PFSK-1 (cell line): ENCODE results near the gene SERPINB8.

Experiments
- FOXP2 ChIP-seq: optimal IDR thresholded peaks from 2 replicates; pipeline ENCODE3; 2011; ENCODE audit warnings: borderline replicate concordance, control low read depth, inconsistent platforms; ENCODE audit not compliant: insufficient read depth; ENCODE audit errors: extremely low read length, extremely low read depth
- POLR2AphosphoS5 ChIP-seq: IDR thresholded peaks from 2 replicates; pipeline ENCODE4 v1.6.1; 2012; ENCODE audit warnings: low read depth, mild to moderate bottlenecking, control low read depth, low read length, moderate library complexity
- REST ChIP-seq, 2 experiments: IDR thresholded peaks; 2 replicates each; pipeline versions ENCODE4 v1.6.1 to v1.8.0; 2011 to 2012; ENCODE audit warnings: low read depth in 2 of 2, low read length in 2 of 2, control low read depth in 1 of 2, inconsistent platforms in 1 of 2, mild to moderate bottlenecking in 1 of 2, moderate library complexity in 1 of 2; ENCODE audit not compliant: insufficient read depth in 1 of 2
- TAF1 ChIP-seq: IDR thresholded peaks from 2 replicates; pipeline ENCODE4 v1.6.1; 2012; ENCODE audit warnings: low read length, control low read depth, borderline replicate concordance; ENCODE audit not compliant: insufficient read depth

DNA sequence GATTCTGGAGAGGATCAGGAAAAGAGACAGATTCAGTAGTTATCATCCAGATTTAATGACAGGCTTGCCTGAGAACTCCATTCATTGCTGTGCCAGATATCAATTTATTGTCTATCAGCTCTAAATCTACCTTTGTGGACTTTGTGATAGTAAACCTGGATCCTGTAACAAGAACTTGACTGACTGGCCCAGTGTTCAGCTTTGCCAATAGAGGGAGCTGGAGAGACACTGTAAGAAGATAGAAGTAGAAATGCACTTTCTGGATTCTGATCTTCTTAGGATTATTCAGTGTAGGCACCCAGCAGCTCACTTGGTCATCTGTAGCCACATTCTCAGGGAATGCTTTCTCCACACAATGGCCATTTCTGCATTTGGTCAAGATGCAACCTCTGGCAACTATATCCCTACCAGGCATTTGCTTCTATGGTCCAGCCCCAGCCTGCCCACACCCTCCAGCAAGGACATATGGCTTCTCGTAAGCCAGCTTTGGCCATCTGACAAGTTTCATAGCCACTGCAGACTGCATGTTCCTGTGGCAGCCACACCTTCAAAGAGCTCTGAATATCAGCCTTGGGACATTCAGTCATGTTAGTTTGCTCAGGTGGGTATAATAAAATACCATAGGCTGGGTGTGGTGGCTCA lies 6.1 kb upstream of the SERPINB8 start:
- TF ChIP-seq REST (IDR thresholded peaks at IDR 0.05; ENCODE audit: insufficient read depth in 1 of 2, low read depth in 2 of 2, low read length in 2 of 2) (no peak), TAF1 (no peak), POLR2AphosphoS5 (no peak), FOXP2 (no peak)
